Activated CD4-positive, alpha-beta T cell treated with anti-CD3 and anti-CD28 coated beads, Interleukin-10, Interleukin-2, amounts not matched to agents 100 ng/mL and 50 ng/mL, durations not matched to agents 16 hours and 8 hours (primary cell): ENCODE results near the gene SLC25A33.

Source experiments
- DNase-seq: peaks from one replicate; pipeline ENCODE4 v3.0.0-alpha.2; 2020

The SLC25A33 gene

DNA sequence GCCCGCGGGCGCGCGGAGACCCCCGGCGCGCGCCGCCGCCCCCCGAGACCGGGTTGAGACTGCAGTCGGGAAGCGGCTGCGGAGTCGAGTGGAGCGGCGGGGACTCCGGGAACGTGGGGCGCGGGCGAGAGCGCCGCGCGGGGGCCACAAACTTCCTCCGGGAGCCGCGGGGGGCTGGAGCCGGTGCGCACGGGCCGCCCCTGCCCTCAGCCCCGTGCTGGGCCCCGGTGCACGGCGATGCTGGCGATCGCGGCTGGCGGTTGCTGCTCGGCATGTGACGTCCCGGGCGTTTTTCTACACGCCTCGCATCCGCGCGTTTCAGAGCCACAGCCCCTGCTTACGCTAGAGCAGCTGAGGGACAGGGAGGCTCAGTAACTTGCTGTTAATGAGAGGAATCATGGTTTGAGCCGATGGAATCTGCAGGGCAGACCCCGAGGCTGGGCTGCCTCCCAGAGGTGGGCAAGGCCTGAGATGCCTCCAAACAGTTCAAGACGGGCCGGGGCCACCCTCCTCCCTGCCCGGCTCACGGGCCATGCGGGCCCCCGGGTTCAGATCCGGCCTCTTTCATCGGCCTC lies 50.0 kb downstream of the SLC25A33 start:
- peak; percentile 44 for DNase-seq

- peak; percentile 23 for DNase-seq
Measured at GRCh38 chr1:9589719-9590157, 50.5 kb downstream of the SLC25A33 start.

DNA sequence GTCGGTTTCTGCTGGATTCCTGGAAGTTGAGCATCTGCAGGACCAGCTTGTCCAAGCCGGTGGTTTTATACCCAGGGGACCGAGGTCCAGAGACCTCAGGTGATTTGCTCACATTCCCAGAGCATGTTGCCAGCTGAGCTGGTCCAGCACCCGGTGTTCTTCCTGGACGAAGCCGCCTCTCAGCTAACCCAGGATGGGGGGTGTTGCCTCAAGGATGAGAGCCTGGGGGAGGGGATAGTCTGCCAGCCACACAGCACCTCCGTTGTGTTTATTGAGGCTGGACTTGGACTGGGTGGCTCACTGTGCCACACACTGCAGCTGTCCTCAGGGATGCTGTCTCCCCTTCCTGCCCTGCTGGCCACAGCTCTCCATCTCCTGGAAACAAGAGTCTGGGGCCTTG lies 50.9 kb downstream of the SLC25A33 start:
- no peak for DNase-seq

DNA sequence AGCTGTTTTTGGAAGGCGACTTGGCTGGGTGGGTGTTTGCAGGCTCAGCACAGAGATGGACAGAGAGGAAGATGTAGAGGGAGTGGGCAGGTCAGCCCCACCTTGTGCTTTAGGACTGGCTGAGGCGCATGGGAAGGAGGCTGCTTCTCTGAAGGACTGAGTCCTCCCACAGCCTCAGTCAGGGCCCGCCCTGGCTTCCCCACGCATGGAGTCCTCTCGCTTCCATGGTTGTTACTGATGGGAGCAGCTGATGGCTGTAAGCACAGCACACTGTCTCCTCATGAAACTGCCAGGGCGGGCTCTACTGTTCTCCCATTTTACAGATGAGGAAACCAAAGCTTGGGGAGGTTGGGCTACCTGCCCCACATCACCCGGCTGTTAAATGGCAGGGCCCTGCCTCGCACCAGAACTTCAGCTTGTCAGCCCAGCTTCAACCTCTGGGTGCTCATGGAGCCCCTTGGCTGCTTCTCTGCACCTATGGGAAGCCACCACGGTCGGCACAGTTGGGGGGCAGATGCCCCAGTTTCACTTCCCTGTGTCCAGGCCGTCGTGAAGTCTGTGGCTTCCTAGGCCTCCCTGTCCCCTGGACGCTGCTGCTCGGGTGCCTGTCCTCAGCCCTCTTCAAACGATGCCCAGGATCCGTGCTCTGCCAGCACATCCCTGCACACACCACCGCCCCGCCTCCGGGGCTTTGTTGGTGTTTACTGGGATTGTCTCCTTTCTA lies 51.8 kb downstream of the SLC25A33 start:
- DNase-seq, result no peak

DNA sequence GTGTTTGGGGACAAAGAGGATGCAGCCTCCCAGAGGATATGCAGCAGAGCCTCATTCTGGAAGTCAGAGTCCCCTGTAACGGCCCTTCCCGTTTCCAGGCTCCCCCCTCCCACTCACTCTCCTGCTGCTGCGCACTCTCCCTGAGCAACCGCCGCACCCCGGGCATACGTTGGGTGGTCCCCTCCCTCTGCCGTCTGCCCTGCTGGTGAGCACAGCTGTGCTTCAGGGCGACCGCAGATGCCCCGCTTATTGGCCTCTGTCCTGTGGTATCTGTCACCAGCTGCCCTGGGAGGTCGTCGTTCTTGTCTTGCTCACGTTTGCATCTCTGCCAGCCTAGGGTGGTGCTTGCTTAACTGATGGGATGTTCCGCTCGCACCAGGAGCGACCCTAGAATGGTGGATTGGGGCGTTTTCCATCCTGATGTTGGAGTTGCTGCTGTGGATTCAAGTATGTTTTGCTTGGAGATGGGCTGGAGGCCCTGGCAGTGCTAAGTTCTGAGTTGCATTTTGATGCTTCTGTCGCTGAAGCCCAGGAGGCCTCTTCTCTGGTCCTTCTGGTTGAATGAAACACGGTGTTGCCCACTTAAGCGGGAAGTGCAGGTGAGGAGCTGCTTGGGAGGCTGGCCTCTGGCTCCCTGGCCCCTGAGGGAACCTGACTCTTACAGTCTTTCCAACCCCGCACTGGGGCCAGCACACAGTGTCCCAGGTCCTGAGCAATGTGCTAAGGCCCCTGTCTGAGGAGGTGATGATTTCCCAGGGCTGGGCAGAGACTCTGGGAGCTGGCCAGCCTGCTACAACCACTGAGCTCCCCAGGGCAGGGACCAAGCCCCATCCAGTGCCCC lies 52.6 kb downstream of the SLC25A33 start:
- no peak for DNase-seq

DNA sequence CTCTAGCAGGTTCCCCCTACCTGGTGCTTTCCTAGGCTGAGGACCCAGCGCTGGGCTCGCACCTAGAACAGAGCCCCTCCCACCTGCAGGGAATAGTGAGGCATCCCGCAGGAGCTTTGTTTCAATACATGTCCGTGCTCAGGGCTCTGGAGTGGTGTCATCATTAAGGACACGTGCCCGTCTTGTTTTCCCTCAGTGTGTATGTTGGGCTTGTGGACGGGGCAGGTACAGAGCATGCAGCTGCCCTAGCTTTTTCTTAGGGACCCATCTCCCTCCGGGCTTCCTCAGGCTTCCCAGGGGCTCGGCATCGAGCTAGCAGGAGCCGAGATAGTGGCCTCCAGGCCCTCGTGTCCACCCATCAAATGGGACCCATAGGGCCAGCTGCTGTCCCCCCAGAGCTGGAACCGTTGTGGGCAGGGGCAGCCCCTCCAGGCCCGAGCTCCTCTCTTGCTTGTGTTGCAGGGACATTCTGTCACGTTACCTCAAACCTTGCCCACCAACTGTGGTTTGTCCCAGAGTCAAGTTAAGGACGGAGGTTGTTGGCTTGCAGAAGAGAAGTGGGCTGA lies 53.3 kb downstream of the SLC25A33 start:
- DNase-seq, result no peak

DNA sequence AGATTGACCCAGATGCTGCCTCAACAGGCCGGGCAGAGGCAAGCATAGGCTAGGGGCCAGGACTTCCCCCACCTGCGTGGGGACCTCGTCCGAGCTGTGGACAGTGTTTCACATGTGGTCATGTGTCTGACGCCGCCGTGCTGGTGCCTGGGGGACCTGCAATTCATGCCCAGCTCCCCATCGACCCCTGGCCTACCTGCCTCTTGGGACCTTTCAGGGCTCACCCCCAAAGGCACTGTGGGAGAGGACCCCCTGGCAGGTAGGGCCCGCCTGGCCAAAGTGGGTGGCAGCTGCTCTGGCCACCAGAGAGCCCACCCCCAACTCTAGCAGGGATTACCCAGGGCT lies 53.9 kb downstream of the SLC25A33 start:
- DNase-seq, result no peak

GRCh38 chr1:9593492-9594465 lies 54.5 kb downstream of the SLC25A33 start:
- peak; percentile 73 for DNase-seq

DNA sequence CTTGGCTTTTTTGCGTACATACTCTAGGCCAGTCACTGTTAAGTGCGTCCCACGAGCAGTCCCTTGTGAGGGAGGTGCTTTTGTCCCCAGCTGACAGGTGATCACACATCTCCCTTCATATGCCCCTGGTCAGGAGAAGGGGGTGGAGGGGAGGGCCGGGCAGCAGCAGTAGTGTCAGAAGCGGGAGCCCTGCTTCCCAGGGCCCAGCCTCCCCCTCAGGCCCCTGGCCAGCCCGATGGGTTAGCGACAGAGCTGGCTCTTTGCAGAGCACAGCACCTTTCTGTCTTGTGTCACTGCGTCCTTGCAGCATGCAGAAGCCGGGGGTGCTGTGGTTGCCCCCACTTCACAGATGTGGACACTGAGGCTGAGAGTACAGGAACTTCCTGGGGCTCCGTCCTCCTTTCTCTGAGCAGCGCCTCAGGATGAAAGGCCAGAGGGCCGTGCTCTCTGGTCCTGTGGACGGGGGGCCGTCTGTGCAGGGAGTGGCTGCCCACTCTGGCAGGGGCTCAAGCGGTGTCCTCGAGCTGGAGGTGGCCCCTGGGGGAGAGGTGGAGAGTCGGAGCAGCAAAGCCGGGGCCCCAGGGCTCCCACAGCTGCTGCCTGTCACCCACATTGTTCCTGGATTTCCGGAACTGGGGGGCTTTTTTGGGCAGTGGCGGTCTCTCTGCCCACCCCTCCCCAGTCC lies 55.3 kb downstream of the SLC25A33 start:
- no peak for DNase-seq

DNA sequence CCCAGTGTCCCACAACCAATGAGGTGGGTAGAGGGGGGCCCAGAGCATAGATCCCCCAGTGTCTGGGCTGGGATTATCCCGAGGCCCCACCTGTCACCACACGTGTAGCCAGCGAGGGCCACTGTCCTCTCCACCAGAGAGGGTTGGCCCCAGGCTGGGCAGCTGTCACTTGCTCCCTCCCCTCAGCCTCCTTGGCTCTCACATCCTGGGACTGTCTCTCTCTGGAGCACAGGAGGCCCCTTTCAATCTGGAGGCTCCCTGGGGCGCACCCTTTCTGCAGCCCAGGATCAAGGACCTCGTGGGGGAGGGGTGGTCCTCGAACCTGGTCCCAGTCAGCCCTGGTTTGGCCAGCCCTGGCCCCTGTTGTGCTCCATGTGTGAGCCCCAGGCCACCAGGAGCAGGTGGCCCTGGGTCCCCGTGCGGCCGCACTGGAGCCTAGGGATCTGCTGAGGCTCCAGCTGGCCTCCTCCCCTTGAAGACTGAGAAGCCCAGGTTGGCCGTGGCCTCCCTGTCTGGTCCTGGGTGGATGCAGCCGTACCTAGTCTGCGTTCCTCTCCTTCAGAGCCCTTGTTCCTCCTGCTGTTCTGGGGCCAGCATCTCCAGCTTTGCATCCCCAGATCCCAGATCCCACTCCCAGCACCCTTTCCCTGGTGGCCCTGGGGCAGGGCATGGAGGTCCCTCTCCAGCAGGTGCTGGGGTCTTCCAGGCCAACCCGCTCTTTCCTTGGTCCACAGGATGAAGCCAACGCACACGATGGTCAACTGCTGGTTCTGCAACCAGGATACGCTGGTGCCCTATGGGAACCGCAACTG lies 56.1 kb downstream of the SLC25A33 start:
- no peak for DNase-seq

DNA sequence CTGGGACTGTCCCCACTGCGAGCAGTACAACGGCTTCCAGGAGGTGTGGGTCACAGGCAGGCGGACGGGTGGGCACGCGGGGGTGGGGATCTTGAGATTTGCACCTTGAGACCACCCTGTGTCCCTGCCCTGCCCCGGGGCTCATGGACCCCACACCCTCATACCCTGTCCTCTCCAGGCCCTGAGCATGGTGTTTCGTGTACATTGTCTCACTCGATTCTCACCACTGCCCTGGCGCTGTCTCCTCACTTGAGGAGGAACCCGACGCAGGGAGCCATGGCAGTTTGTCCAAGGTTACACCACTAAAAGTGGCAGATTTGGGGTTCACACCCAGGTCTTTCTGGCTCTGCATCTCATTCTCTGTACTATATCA lies 56.7 kb downstream of the SLC25A33 start:
- no peak for DNase-seq

DNA sequence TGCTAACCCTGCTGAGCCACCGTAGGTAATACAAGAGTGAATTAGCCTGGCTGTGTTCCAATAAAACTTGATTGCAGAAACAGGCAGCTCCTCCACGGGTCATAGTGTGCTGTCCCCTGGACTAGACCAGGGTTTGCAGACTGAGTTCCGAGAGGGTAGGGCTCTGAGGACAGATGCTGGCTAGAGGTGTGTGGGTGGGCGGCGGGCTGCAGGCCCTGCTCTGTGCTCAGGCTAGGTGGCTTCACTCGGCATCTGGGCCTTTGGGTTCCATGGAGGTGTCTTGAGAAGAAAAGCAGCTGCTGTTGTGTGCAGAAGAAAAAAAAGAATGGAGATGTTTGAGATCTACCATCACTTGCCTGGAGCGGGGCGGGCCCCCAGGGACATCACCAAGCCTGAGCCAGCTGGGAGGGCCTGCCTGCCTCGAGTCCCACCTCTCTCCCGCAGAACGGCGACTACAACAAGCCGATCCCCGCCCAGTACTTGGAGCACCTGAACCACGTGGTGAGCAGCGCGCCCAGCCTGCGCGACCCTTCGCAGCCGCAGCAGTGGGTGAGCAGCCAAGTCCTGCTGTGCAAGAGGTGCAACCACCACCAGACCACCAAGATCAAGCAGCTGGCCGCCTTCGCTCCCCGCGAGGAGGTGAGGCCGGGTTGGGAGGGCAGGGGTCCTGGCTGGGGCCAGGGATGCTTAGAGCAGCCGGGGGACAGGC lies 57.3 kb downstream of the SLC25A33 start:
- no peak for DNase-seq

GRCh38 chr1:9597361-9598315 lies 58.4 kb downstream of the SLC25A33 start:
- no peak for DNase-seq

DNA sequence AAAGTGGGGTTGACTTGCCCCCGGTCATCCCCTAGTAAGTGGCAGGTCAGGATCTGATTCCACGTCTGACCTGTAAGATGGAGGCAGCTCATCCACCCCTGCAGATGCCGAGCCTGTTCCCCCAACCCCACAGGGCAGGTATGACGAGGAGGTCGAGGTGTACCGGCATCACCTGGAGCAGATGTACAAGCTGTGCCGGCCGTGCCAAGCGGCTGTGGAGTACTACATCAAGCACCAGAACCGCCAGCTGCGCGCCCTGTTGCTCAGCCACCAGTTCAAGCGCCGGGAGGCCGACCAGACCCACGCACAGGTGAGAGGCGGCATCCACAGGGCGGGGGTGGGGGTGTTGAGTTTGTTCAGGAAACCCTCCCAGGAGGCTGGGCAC lies 59.0 kb downstream of the SLC25A33 start:
- no peak for DNase-seq

- DNase-seq, result no peak
Measured at GRCh38 chr1:9599741-9600140, 60.5 kb downstream of the SLC25A33 start.

DNA sequence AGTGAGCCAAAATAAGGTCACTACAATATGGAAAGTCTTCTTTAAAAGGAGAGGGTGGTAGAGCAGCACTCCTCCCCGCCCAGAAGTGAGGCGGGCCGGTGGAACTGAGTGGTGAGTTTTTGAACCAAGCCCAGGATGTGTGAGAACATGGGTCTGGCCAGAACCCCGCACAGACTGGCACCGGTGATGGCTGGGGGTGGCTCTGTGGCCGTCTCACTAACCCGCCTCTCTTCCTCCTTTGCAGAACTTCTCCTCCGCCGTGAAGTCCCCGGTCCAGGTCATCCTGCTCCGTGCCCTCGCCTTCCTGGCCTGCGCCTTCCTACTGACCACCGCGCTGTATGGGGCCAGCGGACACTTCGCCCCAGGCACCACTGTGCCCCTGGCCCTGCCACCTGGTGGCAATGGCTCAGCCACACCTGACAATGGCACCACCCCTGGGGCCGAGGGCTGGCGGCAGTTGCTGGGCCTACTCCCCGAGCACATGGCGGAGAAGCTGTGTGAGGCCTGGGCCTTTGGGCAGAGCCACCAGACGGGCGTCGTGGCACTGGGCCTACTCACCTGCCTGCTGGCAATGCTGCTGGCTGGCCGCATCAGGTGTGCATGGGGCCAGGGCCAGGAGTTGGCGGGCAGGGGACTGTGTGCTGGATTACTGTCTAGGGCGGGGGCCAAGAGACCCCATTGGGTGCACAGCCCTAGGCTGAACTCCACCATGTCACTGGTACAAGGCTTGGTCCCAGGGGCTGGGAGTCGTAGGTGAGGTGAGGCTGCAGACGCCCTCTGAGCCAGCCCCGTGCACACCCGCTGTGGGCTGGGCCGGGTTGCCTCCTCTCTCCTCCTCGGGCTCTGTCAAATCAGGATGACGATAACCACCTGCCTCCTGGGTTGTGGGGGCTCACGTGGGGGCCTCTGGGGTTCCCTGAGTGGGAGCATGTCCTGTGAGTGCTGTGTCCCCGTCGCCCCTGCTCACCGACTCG lies 61.9 kb downstream of the SLC25A33 start:
- DNase-seq, result no peak

DNA sequence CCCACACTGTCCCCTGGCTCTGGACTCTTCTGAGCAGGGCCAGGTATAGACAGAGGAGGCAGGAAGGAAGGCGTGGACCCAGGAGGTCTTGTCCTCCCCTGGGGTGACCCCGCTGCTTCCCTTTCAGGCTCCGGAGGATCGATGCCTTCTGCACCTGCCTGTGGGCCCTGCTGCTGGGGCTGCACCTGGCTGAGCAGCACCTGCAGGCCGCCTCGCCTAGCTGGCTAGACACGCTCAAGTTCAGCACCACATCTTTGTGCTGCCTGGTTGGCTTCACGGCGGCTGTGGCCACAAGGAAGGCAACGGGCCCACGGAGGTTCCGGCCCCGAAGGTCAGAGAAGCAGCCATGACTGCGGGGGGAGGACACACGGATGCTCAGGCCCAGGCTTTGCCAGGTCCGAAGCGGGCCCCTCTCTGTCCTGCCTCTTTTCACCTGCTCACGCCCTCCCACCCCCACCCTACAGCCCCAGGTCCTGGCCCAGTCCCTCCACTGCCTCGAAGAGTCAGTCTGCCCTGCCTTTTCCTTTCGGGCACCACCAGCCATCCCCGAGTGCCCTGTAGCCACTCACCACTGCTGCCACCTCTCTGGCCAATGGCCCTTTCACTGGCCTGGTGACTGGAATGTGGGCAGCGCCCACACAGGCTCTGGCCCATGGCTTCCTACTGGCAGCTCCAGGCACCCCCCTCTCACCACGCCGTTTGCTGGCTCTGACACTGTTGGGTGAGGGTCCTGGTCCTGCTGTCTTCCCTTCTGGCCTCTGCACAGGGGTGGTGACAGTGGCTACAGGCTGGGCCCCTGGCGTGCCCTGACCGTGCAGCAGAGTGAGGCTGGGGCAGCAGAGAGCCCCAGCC lies 62.9 kb downstream of the SLC25A33 start:
- DNase-seq, result no peak
